Esophagus squamous epithelium (tissue), 4 donors: ENCODE results near the gene SETBP1.

ENCODE experiments used
- CTCF ChIP-seq, 6 experiments: fragments of 450-650 bp in 4 of 6; fragments of 200-600 bp in 2 of 6; sonication (generic) in 2 of 6; IDR thresholded peaks; one replicate each; pipeline ENCODE4 v1.5.1; 2016 to 2019; ENCODE audit warnings: antibody characterized with exemption in 6 of 6, mild to moderate bottlenecking in 4 of 6, moderate library complexity in 4 of 6
- POLR2A ChIP-seq, 4 donors: fragments of 450-650 bp; IDR thresholded peaks; one replicate each; pipeline ENCODE4 v1.6.1; 2017; ENCODE audit warnings: antibody characterized with exemption in 4 of 4, mild to moderate bottlenecking in 4 of 4, moderate library complexity in 3 of 4

- no peak for TF ChIP-seq CTCF (IDR thresholded peaks at IDR 0.05)
- no peak for TF ChIP-seq POLR2A (IDR thresholded peaks at IDR 0.05)
Measured at GRCh38 chr18:44859751-44860439, 179.2 kb downstream of the SETBP1 start.
